ENCODE results near the gene CLCN2.
A peak's percentile ranks its signal among the peaks of the same experiment; 100 is the strongest.

The CLCN2 gene

DNA sequence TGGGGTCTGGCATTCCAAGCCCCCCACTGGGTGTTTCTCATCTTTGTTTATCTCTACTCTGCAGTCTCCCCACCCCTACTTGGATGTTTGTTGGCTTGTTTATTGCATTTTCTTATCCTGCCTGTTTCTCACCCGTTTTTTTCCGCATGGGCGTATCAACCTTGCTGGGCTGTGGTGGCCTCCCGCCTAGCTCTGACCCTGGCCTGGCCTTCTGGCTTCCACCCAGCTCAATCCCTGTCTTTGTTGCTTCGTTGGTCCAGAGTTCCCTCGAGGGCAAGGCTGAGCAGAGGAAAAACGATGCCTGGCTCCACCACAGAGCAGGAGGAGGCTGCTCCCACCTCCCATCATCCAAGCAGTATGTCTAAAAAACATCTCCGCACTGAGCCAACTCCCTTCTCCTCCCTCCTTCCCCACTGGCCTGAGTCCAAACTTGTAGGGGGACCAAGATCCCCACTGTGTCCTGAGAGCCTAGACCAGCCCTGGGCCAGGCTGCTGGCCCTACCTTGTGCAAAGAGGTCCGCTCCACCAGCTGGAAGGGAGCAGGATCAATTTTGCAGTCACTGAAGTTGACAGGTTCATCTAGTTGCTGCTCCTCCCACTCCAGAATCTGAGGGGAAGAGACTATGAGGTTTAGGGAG, 9.8 kb downstream of the CLCN2 start:
- WGBS (ENCODE audit: extremely low coverage, insufficient coverage, low lambda C conversion rate) = no CpG with 5 or more reads among the region's 9 CpGs
- Histone ChIP-seq H3K79me2 (ENCODE audit: control insufficient read depth, insufficient read depth, low read length) (no peaks in the 10 kb centered on the region), H3K27ac (ENCODE audit: low read depth, low read length) (no peak overlapping the region), H3K18ac (ENCODE audit: low read length) (no peak overlapping the region), H3K4me2 (ENCODE audit: low read length) (no peak overlapping the region), H4K5ac (ENCODE audit: low read length) (no peak overlapping the region), H2BK5ac (ENCODE audit: low read length) (no peak overlapping the region), H2BK120ac (ENCODE audit: low read depth, low read length) (no peak overlapping the region), H3K9ac (ENCODE audit: low read length) (peak overlapping the region; percentile 3), H4K8ac (ENCODE audit: low read depth, low read length) (no peak overlapping the region), H2AK5ac (ENCODE audit: low read length) (no peak overlapping the region), H3K27me3 (ENCODE audit: insufficient read depth, low read length, poor library complexity) (no peaks in the 10 kb centered on the region), H3K79me1 (ENCODE audit: low read length) (no peaks in the 10 kb centered on the region), H2BK15ac (replicated peaks; ENCODE audit: low read depth) (no peak overlapping the region), H3K56ac (ENCODE audit: low read length) (peak overlapping the region; percentile 35), H3K36me3 (ENCODE audit: control insufficient read depth, insufficient read depth, low read length) (peaks cover 2% of the 10 kb centered on the region), H3K4me1 (ENCODE audit: control insufficient read depth, low read depth, low read length) (peaks cover 3% of the 10 kb centered on the region), H3K23ac (ENCODE audit: low read length) (no peak overlapping the region), H3K4ac (ENCODE audit: low read depth, low read length) (no peak overlapping the region), H3K4me3 (ENCODE audit: low read length) (no peak overlapping the region)
- DNase-seq = peak; percentile 78

DNA sequence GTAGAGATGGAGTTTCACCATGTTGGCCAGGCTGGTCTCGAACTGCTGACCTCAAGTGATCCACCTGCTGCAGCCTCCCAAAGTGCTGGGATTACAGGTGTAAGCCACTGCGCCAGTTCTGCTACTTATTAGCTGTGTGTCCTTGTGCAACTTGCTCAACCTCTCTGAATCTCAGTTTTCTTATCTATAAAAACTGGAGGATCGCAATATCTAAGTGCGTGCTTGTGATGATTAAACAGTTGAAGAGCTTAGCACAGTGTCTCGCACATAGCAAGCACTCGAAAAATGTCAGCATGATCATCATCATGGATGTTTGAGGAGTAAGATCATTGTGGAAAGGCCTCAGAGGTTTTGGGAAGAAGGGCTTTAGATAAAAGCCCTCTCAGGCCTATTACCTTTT, 10.8 kb downstream of the CLCN2 start:
- Histone ChIP-seq H2BK5ac (ENCODE audit: low read length) (no peak overlapping the region), H2BK120ac (ENCODE audit: low read depth, low read length) (no peak overlapping the region), H3K56ac (ENCODE audit: low read length) (no peak overlapping the region), H3K4me1 (ENCODE audit: control insufficient read depth, low read depth, low read length) (peaks cover 5% of the 10 kb centered on the region), H4K5ac (ENCODE audit: low read length) (no peak overlapping the region), H3K9ac (ENCODE audit: low read length) (no peak overlapping the region), H2AK5ac (ENCODE audit: low read length) (no peak overlapping the region), H3K36me3 (ENCODE audit: control insufficient read depth, insufficient read depth, low read length) (peaks cover 2% of the 10 kb centered on the region), H2BK15ac (replicated peaks; ENCODE audit: low read depth) (no peak overlapping the region), H3K23ac (ENCODE audit: low read length) (no peak overlapping the region), H4K8ac (ENCODE audit: low read depth, low read length) (no peak overlapping the region), H3K27ac (ENCODE audit: low read depth, low read length) (no peak overlapping the region), H3K4me3 (ENCODE audit: low read length) (no peak overlapping the region), H3K79me1 (ENCODE audit: low read length) (no peaks in the 10 kb centered on the region), H3K4me2 (ENCODE audit: low read length) (no peak overlapping the region), H3K18ac (ENCODE audit: low read length) (no peak overlapping the region), H3K4ac (ENCODE audit: low read depth, low read length) (no peak overlapping the region), H3K27me3 (ENCODE audit: insufficient read depth, low read length, poor library complexity) (no peaks in the 10 kb centered on the region), H3K79me2 (ENCODE audit: control insufficient read depth, insufficient read depth, low read length) (no peaks in the 10 kb centered on the region)
- no CpG with 5 or more reads among the region's 6 CpGs for WGBS (ENCODE audit: extremely low coverage, insufficient coverage, low lambda C conversion rate)
- peak; percentile 33 for DNase-seq

DNA sequence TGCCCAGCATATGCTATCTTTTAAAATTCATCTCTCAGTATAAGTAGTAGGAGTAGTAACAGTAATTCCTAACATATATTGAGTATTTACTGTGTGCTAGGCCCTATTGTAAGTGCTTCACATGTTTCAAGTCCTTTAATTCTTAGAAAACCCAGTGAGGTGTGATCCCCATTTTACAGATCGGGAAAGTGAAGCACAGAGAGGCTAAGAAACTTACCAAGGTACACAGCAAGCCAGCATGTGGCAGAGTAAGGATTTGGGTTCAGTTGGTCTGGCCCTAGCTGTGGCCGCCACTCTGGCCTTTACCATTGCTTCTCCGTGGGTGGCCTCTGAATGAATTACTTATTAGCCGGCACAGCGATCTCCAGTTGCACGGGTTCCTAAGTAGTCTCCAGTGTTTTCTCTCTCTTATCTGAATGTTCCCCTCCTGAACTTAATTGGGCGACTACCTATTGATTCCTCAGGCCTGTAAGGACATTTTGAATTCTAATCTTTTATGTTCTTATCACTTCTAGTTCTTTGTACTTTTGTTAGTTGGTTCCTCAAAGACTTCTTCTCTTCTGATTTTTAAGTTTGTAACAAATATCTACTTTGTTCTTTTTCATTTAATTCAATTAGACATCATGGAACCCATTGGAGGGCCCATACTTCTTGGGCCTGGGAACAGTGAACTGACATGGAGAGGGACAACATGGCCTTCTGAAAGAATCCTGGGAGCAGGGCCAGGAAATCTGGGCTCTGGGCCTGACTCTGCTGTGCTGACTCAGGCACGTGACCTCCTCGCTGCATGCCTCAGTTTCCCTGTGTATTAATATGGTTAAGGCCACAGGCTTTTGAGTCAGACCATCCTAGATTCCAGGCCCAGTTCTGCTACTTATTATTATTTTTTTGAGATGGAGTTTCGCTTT, 11.6 kb downstream of the CLCN2 start:
- Histone ChIP-seq H3K36me3 (ENCODE audit: control insufficient read depth, insufficient read depth, low read length) (peaks cover 2% of the 10 kb centered on the region), H3K4me2 (ENCODE audit: low read length) (no peak overlapping the region), H3K79me1 (ENCODE audit: low read length) (no peaks in the 10 kb centered on the region), H4K8ac (ENCODE audit: low read depth, low read length) (no peak overlapping the region), H3K4ac (ENCODE audit: low read depth, low read length) (no peak overlapping the region), H2BK15ac (replicated peaks; ENCODE audit: low read depth) (no peak overlapping the region), H3K4me3 (ENCODE audit: low read length) (no peak overlapping the region), H2BK5ac (ENCODE audit: low read length) (no peak overlapping the region), H2BK120ac (ENCODE audit: low read depth, low read length) (no peak overlapping the region), H3K23ac (ENCODE audit: low read length) (no peak overlapping the region), H3K4me1 (ENCODE audit: control insufficient read depth, low read depth, low read length) (peaks cover 7% of the 10 kb centered on the region), H3K18ac (ENCODE audit: low read length) (no peak overlapping the region), H3K9ac (ENCODE audit: low read length) (no peak overlapping the region), H4K5ac (ENCODE audit: low read length) (no peak overlapping the region), H3K79me2 (ENCODE audit: control insufficient read depth, insufficient read depth, low read length) (no peaks in the 10 kb centered on the region), H3K27ac (ENCODE audit: low read depth, low read length) (no peak overlapping the region), H3K27me3 (ENCODE audit: insufficient read depth, low read length, poor library complexity) (no peaks in the 10 kb centered on the region), H2AK5ac (ENCODE audit: low read length) (no peak overlapping the region), H3K56ac (ENCODE audit: low read length) (no peak overlapping the region)
- no peak for DNase-seq
- WGBS (ENCODE audit: extremely low coverage, insufficient coverage, low lambda C conversion rate) = no CpG with 5 or more reads among the region's 10 CpGs

DNA sequence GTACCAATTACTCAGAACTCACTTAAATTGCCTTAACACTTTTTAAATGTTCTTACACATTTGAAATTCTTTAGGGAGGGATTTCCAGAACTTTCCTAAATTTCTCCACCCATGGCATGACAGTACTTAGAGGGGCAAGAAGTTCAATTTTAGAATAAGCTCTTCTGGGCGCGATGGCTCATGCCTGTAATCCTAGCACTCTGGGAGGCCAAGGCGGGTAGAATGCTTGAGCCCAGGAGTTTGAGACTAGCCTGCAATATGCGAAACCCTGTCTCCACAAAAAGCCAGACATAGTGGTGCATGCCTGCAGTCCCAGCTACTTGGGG, 13.4 kb downstream of the CLCN2 start:
- no peak overlapping the region for H3K4me2 ChIP-seq (ENCODE audit: low read length)
- no peak overlapping the region for H4K8ac ChIP-seq (ENCODE audit: low read depth, low read length)
- peaks cover 5% of the 10 kb centered on the region for H3K36me3 ChIP-seq (ENCODE audit: control insufficient read depth, insufficient read depth, low read length)
- WGBS (ENCODE audit: extremely low coverage, insufficient coverage, low lambda C conversion rate) = no CpG with 5 or more reads among the region's 4 CpGs
- H3K79me1 ChIP-seq (ENCODE audit: low read length) = no peaks in the 10 kb centered on the region
- H3K79me2 ChIP-seq (ENCODE audit: control insufficient read depth, insufficient read depth, low read length) = no peaks in the 10 kb centered on the region
- no peak for DNase-seq
- no peak overlapping the region for H3K23ac ChIP-seq (ENCODE audit: low read length)
- no peaks in the 10 kb centered on the region for H3K27me3 ChIP-seq (ENCODE audit: insufficient read depth, low read length, poor library complexity)
- H2BK5ac ChIP-seq (ENCODE audit: low read length) = no peak overlapping the region
- H3K4me3 ChIP-seq (ENCODE audit: low read length) = no peak overlapping the region
- H2AK5ac ChIP-seq (ENCODE audit: low read length) = no peak overlapping the region
- no peak overlapping the region for H3K18ac ChIP-seq (ENCODE audit: low read length)
- no peak overlapping the region for H3K4ac ChIP-seq (ENCODE audit: low read depth, low read length)
- H3K27ac ChIP-seq (ENCODE audit: low read depth, low read length) = no peak overlapping the region
- H3K56ac ChIP-seq (ENCODE audit: low read length) = no peak overlapping the region
- no peak overlapping the region for H2BK120ac ChIP-seq (ENCODE audit: low read depth, low read length)
- H4K5ac ChIP-seq (ENCODE audit: low read length) = no peak overlapping the region
- H2BK15ac ChIP-seq (replicated peaks; ENCODE audit: low read depth) = no peak overlapping the region
- H3K9ac ChIP-seq (ENCODE audit: low read length) = no peak overlapping the region
- peaks cover 7% of the 10 kb centered on the region for H3K4me1 ChIP-seq (ENCODE audit: control insufficient read depth, low read depth, low read length)

DNA sequence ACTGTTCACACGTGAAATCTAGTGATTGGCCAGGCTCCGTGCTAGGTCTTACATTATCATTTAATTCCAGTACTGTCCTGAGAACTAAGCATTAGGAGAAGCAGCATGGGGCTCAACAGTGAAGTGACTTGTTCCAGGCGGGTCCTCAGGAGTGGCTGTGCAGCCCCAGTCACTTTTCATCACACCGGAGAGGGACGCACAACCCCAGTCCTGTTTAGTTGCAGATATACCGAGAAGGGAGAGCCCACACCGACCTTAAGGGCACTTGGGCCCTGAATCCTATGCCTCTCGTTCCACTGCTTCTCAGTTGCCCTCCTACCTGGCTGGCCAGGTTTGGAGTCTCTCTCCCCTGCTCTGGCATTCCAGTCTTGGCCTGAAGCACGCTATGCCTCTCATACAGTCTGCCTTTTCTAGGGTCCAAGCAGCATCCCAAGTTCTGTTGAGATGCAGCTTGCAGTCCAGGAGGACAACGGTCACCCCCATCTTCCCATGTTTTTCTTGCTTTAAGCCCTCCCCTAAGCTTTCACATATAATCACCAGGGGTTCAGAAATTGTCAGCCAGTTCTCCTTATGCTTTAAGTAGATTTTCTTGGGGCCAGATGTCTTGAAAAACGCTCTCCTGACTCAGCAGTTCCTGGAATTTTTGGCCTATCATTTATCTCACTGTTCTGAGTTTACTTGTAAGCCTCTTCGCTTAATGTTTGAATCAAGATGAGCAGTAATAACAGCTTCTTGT, 13.9 kb downstream of the CLCN2 start:
- Histone ChIP-seq H4K8ac (ENCODE audit: low read depth, low read length) (no peak overlapping the region), H4K5ac (ENCODE audit: low read length) (no peak overlapping the region), H3K9ac (ENCODE audit: low read length) (no peak overlapping the region), H3K4me3 (ENCODE audit: low read length) (no peak overlapping the region), H3K27me3 (ENCODE audit: insufficient read depth, low read length, poor library complexity) (no peaks in the 10 kb centered on the region), H2AK5ac (ENCODE audit: low read length) (no peak overlapping the region), H2BK15ac (replicated peaks; ENCODE audit: low read depth) (no peak overlapping the region), H3K4me1 (ENCODE audit: control insufficient read depth, low read depth, low read length) (peaks cover 7% of the 10 kb centered on the region), H3K23ac (ENCODE audit: low read length) (no peak overlapping the region), H3K79me2 (ENCODE audit: control insufficient read depth, insufficient read depth, low read length) (no peaks in the 10 kb centered on the region), H2BK5ac (ENCODE audit: low read length) (no peak overlapping the region), H3K27ac (ENCODE audit: low read depth, low read length) (peak overlapping the region; percentile 24), H3K4me2 (ENCODE audit: low read length) (no peak overlapping the region), H3K79me1 (ENCODE audit: low read length) (no peaks in the 10 kb centered on the region), H3K18ac (ENCODE audit: low read length) (no peak overlapping the region), H3K4ac (ENCODE audit: low read depth, low read length) (no peak overlapping the region), H3K36me3 (ENCODE audit: control insufficient read depth, insufficient read depth, low read length) (peaks cover 5% of the 10 kb centered on the region), H3K56ac (ENCODE audit: low read length) (no peak overlapping the region), H2BK120ac (ENCODE audit: low read depth, low read length) (no peak overlapping the region)
- no peak for DNase-seq
- no CpG with 5 or more reads among the region's 12 CpGs for WGBS (ENCODE audit: extremely low coverage, insufficient coverage, low lambda C conversion rate)

Data from mesendoderm (in vitro differentiated cells).